H7 (cell line): ENCODE results near the gene LCE2A. TPM values are rescaled to one million over a fixed set of nuclear protein-coding genes. Genes with fewer than 3 reads are reported as not detected.
A peak's percentile ranks its signal among the peaks of the same experiment; 100 is the strongest.
"Not testable (repeated sequence)": the region's sequence is repeated elsewhere in the genome, so short reads cannot be mapped to it uniquely, and the experiment has no call there.

Experiments used
- DNase-seq: peaks from one replicate; pipeline ENCODE4 v3.0.0; 2012
- H3K27me3 ChIP-seq: 2 replicates; pipeline ENCODE4 v1.6.0; 2011; ENCODE audit warnings: mild to moderate bottlenecking, low read length; ENCODE audit not compliant: control insufficient read depth, insufficient read depth
- H3K36me3 ChIP-seq: replicated peaks from 2 replicates; pipeline ENCODE4 v1.5.1; 2011; ENCODE audit warnings: low read length; ENCODE audit not compliant: control insufficient read depth, insufficient read depth
- H3K4me3 ChIP-seq: 2 replicates; pipeline ENCODE4 v1.5.1; 2011; ENCODE audit warnings: low read depth, mild to moderate bottlenecking, control low read depth, low read length, moderate library complexity; ENCODE audit not compliant: insufficient read depth
- total RNA-seq: library from RNA; depleted of rRNA; stranded (reverse); fragments of >200 nt; shearing (Covaris generic); gene quantifications from 2 replicates; pipeline ENCODE4 v1.2.3, GENCODE V29; 2014; rRNA removed

LCE2A gene, protein sequence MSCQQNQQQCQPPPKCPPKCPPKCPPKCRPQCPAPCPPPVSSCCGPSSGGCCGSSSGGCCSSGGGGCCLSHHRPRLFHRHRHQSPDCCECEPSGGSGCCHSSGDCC
- total RNA-seq = not detected in 2 replicates

DNA sequence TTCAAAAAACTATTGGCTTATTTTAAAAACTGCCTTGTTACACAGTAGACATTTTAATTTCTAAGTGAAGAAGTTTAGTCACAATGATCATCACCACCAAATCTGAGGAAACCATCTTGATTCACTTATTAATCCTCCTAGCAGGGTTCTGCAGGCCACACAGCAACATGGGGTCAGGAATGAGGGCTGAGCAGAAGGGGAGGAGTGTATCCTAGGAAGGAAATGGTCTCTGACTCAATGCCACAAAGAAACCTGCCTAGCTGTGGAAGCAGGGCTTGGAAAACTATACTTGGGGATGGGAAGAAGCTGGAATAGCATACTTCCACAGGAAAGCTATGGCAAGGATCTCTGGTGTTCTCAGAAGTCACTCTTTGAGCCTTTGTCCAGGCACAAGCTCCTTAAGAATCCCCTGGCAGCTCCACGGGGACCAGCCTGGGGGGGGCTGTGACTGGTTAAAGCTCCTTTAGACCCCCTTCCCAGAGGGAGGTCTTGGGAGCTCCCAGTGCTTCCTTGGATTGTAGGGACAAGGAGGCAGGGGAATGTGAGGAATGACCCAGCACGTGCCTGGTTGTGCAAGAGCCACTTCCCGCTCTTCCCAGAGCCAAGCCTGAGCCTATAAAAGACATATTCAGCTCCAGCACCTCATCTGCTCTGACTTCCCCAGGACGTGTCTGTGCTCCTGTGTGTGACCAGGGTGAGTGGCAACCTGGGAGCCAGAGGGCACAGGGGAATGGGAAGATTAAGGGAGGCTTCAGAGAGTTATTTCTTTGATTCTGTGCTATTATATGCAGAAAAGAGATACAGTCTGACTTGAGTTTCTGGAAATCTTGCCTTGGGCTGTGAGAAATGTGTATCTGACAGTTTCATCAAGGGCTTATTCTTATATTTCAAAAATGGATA lies at the start of gene LCE2A:
Gene LCE2A (plus strand): TSS at position 645 of the 900 bp plus-strand sequence. CDS start 557 bp downstream, outside the sequence.
- H3K36me3 ChIP-seq = no peaks in the 10 kb centered on the region
- no peaks in the 10 kb centered on the region for H3K27me3 ChIP-seq
- no peak for DNase-seq
- no peak within 1 kb of the TSS for H3K4me3 ChIP-seq

DNA sequence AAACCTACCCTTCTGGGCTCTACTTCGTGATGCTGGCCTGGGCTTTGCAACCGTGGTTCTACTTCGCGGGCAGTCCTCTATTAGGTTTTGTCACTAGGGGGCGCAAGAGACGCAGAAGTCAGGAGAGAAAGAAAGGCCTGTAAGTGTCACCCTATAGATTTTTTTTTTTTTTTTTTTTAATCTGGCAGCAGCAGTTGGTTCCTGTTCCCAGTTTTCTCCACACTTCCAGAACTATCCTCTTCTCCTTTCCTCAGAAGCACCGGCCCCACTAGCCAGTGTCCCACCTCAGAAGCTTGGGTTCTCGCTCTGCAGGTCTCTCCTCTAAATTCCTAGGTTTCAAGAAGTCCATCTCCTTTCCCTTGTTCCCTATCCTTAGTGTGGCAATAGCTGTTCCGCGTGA lies 44.0 kb upstream of the LCE2A start:
- H3K27me3 ChIP-seq = no peaks in the 10 kb centered on the region
- no peaks in the 10 kb centered on the region for H3K36me3 ChIP-seq
- H3K4me3 ChIP-seq = no peak overlapping the region
- DNase-seq = peak; percentile 47

DNA sequence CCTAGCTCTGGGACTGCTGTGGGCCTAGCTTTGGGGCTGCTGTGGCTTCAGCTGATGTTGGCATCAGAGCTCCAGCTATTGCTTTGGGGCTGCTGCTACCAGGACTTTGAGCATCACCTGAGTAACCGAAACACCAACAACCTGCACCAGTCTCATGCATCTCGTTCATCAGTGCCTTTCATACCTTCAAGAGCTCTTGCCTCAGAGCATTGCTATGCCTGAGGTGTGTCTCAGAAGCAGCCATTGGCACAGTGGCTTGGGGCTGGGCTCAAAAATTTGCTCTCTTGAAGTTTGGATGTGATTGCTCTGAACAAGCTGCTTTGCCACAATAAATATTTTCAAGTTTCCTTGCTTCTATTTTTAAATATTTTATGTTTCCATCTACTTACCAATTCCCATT lies 41.7 kb upstream of the LCE2A start:
- H3K27me3 ChIP-seq = no peaks in the 10 kb centered on the region
- DNase-seq = no peak
- no peaks in the 10 kb centered on the region for H3K36me3 ChIP-seq
- no peak overlapping the region for H3K4me3 ChIP-seq

DNA sequence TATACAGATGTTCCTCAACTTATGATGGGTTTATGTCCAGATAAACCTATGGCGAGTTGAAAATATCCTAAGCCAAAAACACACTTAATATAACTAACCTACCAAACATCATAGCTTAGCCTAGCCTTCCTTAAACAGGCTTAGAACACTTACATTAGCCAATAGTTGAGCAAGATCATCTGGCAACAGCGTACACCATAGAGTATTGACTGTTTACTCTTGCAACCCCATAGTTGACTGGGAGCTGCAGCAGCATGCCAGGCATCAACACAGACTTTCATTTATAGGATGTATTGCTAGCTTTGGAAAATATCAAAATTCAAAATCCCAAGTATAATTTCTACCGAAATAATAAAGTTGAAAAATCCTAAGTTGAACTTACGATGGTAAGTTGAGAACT lies 40.5 kb upstream of the LCE2A start:
- Histone ChIP-seq H3K27me3 (no peaks in the 10 kb centered on the region), H3K4me3 (no peak overlapping the region), H3K36me3 (no peaks in the 10 kb centered on the region)
- DNase-seq = no peak

DNA sequence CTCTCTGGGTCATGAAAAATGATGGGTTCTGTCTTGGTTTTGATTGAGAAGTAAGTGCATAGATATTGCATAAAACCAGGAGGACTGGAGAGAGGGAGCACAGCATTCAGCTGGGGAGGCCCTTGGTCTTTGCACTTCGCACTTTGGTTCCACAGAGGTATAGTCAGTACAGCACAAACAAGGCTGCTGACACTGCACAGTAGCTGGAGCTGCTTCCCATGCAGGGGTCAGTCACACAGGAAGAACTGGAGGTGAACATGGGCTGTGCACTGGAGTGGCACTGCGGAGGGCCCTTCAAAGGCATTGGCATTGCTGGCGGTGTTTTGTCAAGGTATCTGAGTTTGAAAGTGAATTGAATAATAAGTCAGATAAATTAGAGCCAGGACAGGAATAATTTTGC lies 39.5 kb upstream of the LCE2A start:
- Histone ChIP-seq H3K36me3 (no peaks in the 10 kb centered on the region), H3K4me3 (no peak overlapping the region)

DNA sequence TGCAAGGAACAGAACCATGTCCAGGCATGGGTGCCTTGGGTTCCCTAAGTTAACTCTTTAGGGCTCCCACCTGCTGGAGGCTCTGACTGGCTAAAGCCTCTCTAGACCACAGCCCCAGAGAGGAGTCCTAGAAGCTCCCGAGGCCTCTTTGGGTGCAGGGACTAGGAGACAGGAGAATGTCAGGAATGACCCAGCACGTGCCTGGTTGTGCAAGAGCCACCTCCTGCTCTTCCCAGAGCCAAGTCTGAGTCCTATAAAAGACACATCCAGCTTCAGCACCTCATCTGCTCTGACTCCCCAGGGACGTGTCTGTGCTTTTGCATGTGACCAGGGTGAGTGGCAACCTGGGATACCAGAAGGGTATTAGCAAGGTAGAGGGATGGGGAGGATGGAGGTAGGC lies 35.0 kb upstream of the LCE2A start, which contains the start of gene LCE2D:
Gene LCE2D (plus strand): TSS at position 283 of the 400 bp plus-strand sequence. CDS start 726 bp downstream, outside the sequence.
- Histone ChIP-seq H3K4me3 (no peak within 1 kb of the TSS), H3K27me3 (no peaks in the 10 kb centered on the region), H3K36me3 (no peaks in the 10 kb centered on the region)
- DNase-seq = no peak

More for the DNA sequence above, 39.5 kb upstream of the LCE2A start:
- no peak for DNase-seq
- H3K27me3 ChIP-seq = no peaks in the 10 kb centered on the region

DNA sequence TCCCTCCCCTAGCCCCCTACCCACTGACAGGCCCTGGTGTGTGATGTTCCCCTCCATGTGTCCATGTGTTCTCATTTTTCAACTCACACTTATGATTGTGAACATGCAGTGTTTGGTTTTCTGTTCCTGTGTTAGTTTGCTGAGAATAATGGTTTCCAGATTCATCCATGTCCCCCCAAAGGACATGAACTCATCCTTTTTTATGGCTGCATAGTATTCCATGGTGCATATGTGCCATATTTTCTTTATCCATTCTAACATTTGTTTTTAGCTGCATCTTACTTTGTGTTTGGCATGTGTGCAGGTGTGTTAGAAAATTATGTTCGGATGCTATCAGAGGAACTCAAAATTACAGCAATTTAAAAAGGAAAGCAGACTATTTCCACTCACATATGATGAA lies 32.0 kb upstream of the LCE2A start:
- not testable (repeated sequence) for H3K4me3 ChIP-seq, H3K36me3 ChIP-seq, DNase-seq, H3K27me3 ChIP-seq

DNA sequence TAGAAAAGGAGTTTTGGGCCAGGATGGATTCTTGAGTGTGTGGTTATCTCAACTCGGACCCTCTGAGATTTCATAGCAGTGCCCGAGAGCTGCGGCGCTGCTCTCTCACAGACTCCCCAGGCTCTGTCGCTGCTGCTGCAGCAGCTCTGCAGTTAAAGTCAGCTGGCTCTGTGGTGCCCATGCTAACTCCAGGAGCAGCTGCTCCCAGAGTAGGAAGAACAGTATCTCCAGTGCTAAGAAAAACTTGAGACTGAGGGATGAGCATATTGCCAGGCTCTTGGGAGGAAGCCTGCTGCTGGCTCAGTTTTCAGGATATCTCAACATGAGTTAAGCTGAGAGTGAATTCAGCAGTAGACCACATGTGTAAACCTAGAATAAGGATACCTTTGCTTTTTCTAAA lies 30.5 kb upstream of the LCE2A start:
- DNase-seq = no peak
- H3K36me3 ChIP-seq = no peaks in the 10 kb centered on the region
- H3K27me3 ChIP-seq = no peaks in the 10 kb centered on the region
- no peak overlapping the region for H3K4me3 ChIP-seq

DNA sequence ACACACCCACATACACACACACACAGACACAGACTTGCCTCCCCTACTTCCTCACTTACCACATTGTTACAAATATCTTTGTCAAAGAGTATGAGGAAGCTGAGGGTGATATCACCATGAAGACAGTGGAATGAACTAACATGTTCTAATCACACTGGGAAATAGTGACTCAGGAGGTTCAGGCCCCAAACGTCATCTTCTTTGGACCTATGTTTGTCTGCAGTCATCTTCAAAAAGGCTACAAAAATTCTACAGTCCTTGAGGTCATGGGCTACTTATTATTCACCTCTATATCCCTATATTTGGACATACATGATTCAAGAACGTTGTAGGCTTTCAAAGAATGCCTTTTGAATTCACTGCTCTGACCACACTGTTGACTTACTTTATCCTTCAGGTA lies 25.1 kb upstream of the LCE2A start:
- H3K27me3 ChIP-seq = no peaks in the 10 kb centered on the region
- no peak overlapping the region for H3K4me3 ChIP-seq
- H3K36me3 ChIP-seq = no peaks in the 10 kb centered on the region
- no peak for DNase-seq

DNA sequence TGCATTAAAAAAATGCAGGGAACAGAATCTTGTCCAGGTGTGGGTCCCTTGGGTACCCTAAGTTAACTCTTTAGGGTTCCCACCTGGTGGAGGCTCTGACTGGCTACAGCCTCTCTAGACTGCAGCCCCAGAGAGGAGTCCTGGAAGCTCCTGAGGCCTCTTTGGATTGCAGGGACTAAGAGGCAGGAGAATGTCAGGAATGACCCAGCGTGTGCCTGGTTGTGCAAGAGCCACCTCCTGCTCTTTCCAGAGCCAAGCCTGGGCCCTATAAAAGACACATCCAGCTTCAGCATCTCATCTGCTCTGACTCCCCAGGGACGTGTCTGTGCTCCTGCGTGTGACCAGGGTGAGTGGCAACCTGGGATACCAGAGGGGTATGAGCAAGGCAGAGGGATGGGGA lies 23.2 kb upstream of the LCE2A start, which contains the start of gene LCE2C:
Gene LCE2C (plus strand): TSS at position 297 of the 400 bp plus-strand sequence. CDS start 737 bp downstream, outside the sequence.
- H3K4me3 ChIP-seq, H3K27me3 ChIP-seq, DNase-seq, H3K36me3 ChIP-seq: not testable (repeated sequence)

DNA sequence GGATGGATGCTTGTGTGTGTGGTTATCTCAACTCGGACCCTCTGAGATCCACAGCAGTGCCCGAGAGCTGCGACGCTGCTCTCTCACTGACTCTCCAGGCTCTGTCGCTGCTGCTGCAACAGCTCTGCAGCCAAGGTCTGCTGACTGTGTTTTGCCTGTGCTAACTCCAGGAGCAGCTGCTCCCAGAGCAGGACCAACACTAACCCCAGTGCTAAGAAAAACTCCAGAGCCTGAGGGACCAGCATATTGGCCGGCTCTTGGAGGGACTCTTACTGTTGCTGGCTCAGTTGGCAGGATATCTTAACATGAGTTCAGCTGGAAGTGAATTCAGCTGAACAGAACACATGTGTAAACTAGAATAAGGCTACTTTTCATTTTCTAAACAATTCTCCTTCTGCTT lies 18.7 kb upstream of the LCE2A start:
- H3K4me3 ChIP-seq = no peak overlapping the region
- H3K27me3 ChIP-seq = no peaks in the 10 kb centered on the region
- no peaks in the 10 kb centered on the region for H3K36me3 ChIP-seq
- DNase-seq = no peak

DNA sequence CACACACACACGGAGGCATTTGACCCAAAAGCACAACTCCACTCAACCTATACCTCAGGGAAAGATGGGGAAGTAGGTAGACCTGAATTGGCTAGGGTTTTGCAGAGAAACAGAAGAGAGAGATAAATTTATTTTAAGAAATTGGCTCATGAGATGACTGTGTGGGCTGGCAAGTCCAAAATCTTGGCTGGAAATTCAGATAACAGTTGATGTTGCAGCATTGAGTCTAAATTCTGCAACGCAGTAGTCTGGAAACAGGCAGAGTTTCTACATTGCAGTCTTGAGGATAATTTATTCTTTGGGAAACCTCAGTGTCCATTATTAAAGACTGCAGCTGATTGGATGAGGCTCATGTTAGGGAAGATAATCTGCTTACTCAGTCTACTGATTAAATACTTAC lies 16.5 kb upstream of the LCE2A start:
- H3K36me3 ChIP-seq = no peaks in the 10 kb centered on the region
- no peak overlapping the region for H3K4me3 ChIP-seq
- DNase-seq = no peak
- no peaks in the 10 kb centered on the region for H3K27me3 ChIP-seq

DNA sequence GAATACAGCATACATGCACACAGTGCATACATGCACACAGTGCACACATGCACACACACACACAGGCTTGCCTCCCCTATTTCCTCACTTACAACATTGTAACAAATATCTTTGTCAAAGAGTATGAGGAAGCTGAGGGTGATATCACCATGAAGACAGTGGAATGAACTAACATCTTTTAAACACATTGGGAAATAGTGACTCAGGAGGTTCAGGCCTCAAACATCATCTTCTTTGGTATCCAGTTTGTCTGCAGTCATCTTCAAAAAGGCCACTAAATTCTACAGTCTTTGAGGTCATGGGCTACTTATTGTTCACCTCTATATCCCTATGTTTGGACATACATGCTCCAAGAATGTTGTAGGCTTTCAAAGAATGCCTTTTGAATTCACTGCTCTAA lies 14.3 kb upstream of the LCE2A start:
- no peak for DNase-seq
- H3K36me3 ChIP-seq = no peaks in the 10 kb centered on the region
- H3K4me3 ChIP-seq = no peak overlapping the region
- no peaks in the 10 kb centered on the region for H3K27me3 ChIP-seq

DNA sequence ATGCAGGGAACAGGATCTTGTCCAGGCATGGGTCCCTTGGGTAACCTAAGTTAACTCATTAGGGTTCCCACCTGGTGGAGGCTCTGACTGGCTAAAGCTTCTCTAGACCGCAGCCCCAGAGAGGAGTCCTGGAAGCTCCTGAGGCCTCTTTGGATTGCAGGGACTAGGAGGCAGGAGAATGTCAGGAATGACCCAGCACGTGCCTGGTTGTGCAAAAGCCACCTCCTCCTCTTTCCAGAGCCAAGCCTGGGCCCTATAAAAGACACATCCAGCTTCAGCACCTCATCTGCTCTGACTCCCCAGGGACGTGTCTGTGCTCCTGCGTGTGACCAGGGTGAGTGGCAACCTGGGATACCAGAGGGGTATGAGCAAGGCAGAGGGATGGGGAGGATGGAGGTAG lies 12.3 kb upstream of the LCE2A start, which contains the start of gene LCE2B:
Gene LCE2B (plus strand): TSS at position 301 of the 400 bp plus-strand sequence. CDS start 721 bp downstream, outside the sequence.
- not testable (repeated sequence) for H3K27me3 ChIP-seq, H3K36me3 ChIP-seq, DNase-seq, H3K4me3 ChIP-seq

DNA sequence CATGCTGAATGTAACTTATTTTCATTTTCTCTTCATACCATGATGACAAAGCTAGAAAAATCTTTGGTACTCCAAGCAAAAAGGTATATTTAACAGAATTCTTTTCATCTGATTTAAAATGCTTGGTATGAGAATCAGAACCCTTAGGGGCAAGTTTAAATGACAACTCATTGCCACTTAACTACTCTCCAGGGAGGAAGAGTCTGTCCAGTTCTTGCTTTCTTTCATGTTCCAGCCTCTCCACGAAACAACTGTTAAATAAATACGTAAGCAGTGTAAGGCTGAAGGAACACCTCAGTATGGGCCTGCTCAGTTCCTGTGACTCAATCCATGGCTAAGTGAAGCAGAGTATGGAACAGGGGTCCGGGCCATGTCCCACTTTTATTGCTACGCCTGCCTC lies 1.6 kb downstream of the LCE2A start:
- no peak overlapping the region for H3K4me3 ChIP-seq

More for the DNA sequence above, 1.6 kb downstream of the LCE2A start:
- Histone ChIP-seq H3K36me3 (no peaks in the 10 kb centered on the region), H3K27me3 (no peaks in the 10 kb centered on the region)
- DNase-seq = no peak
